Measurements from ENCODE around the gene CELF4. TPM values are rescaled to one million over a fixed set of nuclear protein-coding genes. Genes with fewer than 3 reads are reported as not detected.

CELF4 gene
- total and polyA plus RNA-seq, 2 donors (not counting 3 experiments of a cell fraction or from before 2014, with no cell fraction given) = not detected

DNA sequence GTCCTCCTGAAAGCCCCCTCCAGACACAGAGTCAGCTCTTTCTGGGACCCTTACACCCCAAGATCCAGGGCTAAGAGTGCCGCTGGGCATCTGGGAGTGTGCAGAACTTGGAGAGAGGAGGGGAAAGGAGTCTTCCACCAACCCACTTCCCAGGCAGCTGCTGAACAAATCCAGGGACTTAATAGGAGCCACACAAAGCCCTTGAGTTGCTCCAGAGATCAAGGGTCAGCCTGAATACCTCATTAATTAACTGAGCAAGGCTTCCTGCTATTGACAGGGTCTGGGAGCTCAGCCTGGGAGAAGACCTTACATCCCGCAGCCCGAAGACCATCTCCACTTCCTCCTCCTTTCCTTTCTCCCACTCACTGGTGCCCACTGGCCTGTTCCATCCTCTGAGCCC, 108.3 kb downstream of the CELF4 start:
- H4K20me1 ChIP-seq (replicated peaks; ENCODE audit: control insufficient read depth, extremely low read depth, insufficient read depth, low read length) = no peaks in the 10 kb centered on the region

GRCh38 chr18:37456873-37457272, 108.7 kb downstream of the CELF4 start:
- dilution Hi-C loops (cut with MboI; ENCODE audit: extremely low pct_ligation_motif_present, low sequenced_read_pairs) (no loop called here), intact Hi-C loops (cut with micrococcal nuclease) (no loop called here)
- DNase-seq (ENCODE audit: low read depth, low spot score) = no peak
- ChIA-PET POLR2A (no interaction called here), CTCF (no interaction called here)
- Histone ChIP-seq H3K4me1 (ENCODE audit: control insufficient read depth, extremely low read depth, insufficient read depth, low read length) (no peaks in the 10 kb centered on the region), H3K9ac (replicated peaks; ENCODE audit: extremely low read depth, insufficient read depth, low read length) (no peak overlapping the region), H3K4me3 (replicated peaks in 1 of 3; ENCODE audit: insufficient read depth in 1 of 3, low read depth in 1 of 3, low read length in 3 of 3) (no peak overlapping the region), H3K27me3 (ENCODE audit: control insufficient read depth in 2 of 2, insufficient read depth in 2 of 2, low read length in 2 of 2) (no peaks in the 10 kb centered on the region), H3K79me2 (ENCODE audit: control insufficient read depth, insufficient read depth, low read length) (no peaks in the 10 kb centered on the region), H3K27ac (ENCODE audit: insufficient read depth, low read depth, low read length) (no peak overlapping the region), H2AFZ (ENCODE audit: low read depth, low read length) (no peak overlapping the region), H3K9me1 (replicated peaks; ENCODE audit: control insufficient read depth, extremely low read depth, insufficient read depth, low read length) (no peaks in the 10 kb centered on the region), H3K9me3 (replicated peaks; ENCODE audit: control insufficient read depth, insufficient read depth, low read length) (no peaks in the 10 kb centered on the region), H3K36me3 (ENCODE audit: control insufficient read depth in 2 of 2, extremely low read depth in 1 of 2, insufficient read depth in 2 of 2, low read length in 2 of 2) (no peaks in the 10 kb centered on the region), H3K4me2 (ENCODE audit: insufficient read depth, low read length) (no peak overlapping the region), H4K20me1 (replicated peaks; ENCODE audit: control insufficient read depth, extremely low read depth, insufficient read depth, low read length) (no peaks in the 10 kb centered on the region)
- FAIRE-seq = no peak
- TF ChIP-seq GATA2 (IDR thresholded peaks at IDR 0.05; ENCODE audit: insufficient read depth, insufficient read length, low read depth, low read length) (no peak), MYC (IDR thresholded peaks at IDR 0.05; ENCODE audit: low read depth, low read length) (no peak), POLR2AphosphoS5 (IDR thresholded peaks at IDR 0.05; ENCODE audit: insufficient read depth, low read depth, low read length) (no peak), POLR2A (IDR thresholded peaks at IDR 0.05; ENCODE audit: low read depth, low read length) (no peak), CTCF (IDR thresholded peaks at IDR 0.05; ENCODE audit: extremely low read depth in 1 of 2, insufficient read depth in 1 of 2, low read depth in 1 of 2, low read length in 2 of 2) (no peak), FOS (IDR thresholded peaks at IDR 0.05; ENCODE audit: borderline replicate concordance, insufficient read depth, low read length) (no peak)
- no TSS peak for BruUV-seq (replicated peaks)

More for the DNA sequence above, 108.3 kb downstream of the CELF4 start:
- BruUV-seq (replicated peaks) = no TSS peak
- no peak overlapping the region for H3K4me3 ChIP-seq (replicated peaks in 1 of 3; ENCODE audit: insufficient read depth in 1 of 3, low read depth in 1 of 3, low read length in 3 of 3)
- no peak overlapping the region for H3K27ac ChIP-seq (ENCODE audit: insufficient read depth, low read depth, low read length)
- H3K79me2 ChIP-seq (ENCODE audit: control insufficient read depth, insufficient read depth, low read length) = no peaks in the 10 kb centered on the region
- CTCF ChIA-PET = no interaction called here
- dilution Hi-C loops (cut with MboI; ENCODE audit: extremely low pct_ligation_motif_present, low sequenced_read_pairs) (no loop called here), intact Hi-C loops (cut with micrococcal nuclease) (no loop called here)
- H3K36me3 ChIP-seq (ENCODE audit: control insufficient read depth in 2 of 2, extremely low read depth in 1 of 2, insufficient read depth in 2 of 2, low read length in 2 of 2) = no peaks in the 10 kb centered on the region
- H3K27me3 ChIP-seq (ENCODE audit: control insufficient read depth in 2 of 2, insufficient read depth in 2 of 2, low read length in 2 of 2) = no peaks in the 10 kb centered on the region
- POLR2A ChIA-PET = no interaction called here
- H3K9me1 ChIP-seq (replicated peaks; ENCODE audit: control insufficient read depth, extremely low read depth, insufficient read depth, low read length) = no peaks in the 10 kb centered on the region
- H2AFZ ChIP-seq (ENCODE audit: low read depth, low read length) = no peak overlapping the region
- H3K9ac ChIP-seq (replicated peaks; ENCODE audit: extremely low read depth, insufficient read depth, low read length) = no peak overlapping the region
- H3K9me3 ChIP-seq (replicated peaks; ENCODE audit: control insufficient read depth, insufficient read depth, low read length) = no peaks in the 10 kb centered on the region
- H3K4me1 ChIP-seq (ENCODE audit: control insufficient read depth, extremely low read depth, insufficient read depth, low read length) = no peaks in the 10 kb centered on the region
- no peak for DNase-seq (ENCODE audit: low read depth, low spot score)
- no peak overlapping the region for H3K4me2 ChIP-seq (ENCODE audit: insufficient read depth, low read length)
- FAIRE-seq = no peak
- TF ChIP-seq POLR2AphosphoS5 (IDR thresholded peaks at IDR 0.05; ENCODE audit: insufficient read depth, low read depth, low read length) (no peak), EZH2 (IDR thresholded peaks at IDR 0.05; ENCODE audit: borderline replicate concordance, low read depth, low read length, severe bottlenecking) (no peak), GATA2 (IDR thresholded peaks at IDR 0.05; ENCODE audit: insufficient read depth, insufficient read length, low read depth, low read length) (no peak), MYC (IDR thresholded peaks at IDR 0.05; ENCODE audit: low read depth, low read length) (no peak), JUN (IDR thresholded peaks at IDR 0.05; ENCODE audit: borderline replicate concordance, insufficient read depth, insufficient read length, low read depth) (no peak), FOS (IDR thresholded peaks at IDR 0.05; ENCODE audit: borderline replicate concordance, insufficient read depth, low read length) (no peak), POLR2A (IDR thresholded peaks at IDR 0.05; ENCODE audit: low read depth, low read length) (no peak)
